HCT116 (cell line): ENCODE data around the gene NFIX. TPM values are rescaled to one million over a fixed set of nuclear protein-coding genes. Genes with fewer than 3 reads are reported as not detected.

Experiments used
- ATAC-seq: fragments of 200-7000 bp; cut with Tn5 transposase; 2 replicates; pipeline ENCODE4 v1.9.1; 2020; ENCODE audit warnings: mild to moderate bottlenecking, moderate library complexity
- BruUV-seq: library from RNA; stranded (reverse); fragments of 400-500 nt; replicated peaks from 2 replicates; lab custom pipeline; 2021; lab: Mats Ljungman, UMichigan
- CTCF ChIA-PET: fragments of 300-600 bp; sonication (Branson Sonifier 250); formaldehyde crosslinking; loops from one replicate; lab custom pipeline; 2021; ENCODE audit warnings: antibody characterized with exemption; lab: Charles Lee
- POLR2A ChIA-PET: fragments of 300-600, 350-600 bp; sonication (Branson Sonifier 250); formaldehyde crosslinking; loops from one replicate; lab custom pipeline; 2021; ENCODE audit warnings: antibody characterized with exemption; lab: Charles Lee
- RAD21 ChIA-PET, 2 experiments: fragments of 300-600 bp; sonication (Branson Sonifier 250); formaldehyde crosslinking; loops; one replicate each; lab custom pipeline; 2023; ENCODE audit warnings: low total read pairs in 2 of 2; ENCODE audit not compliant: uncharacterized antibody in 2 of 2, unreplicated experiment in 2 of 2, low non-redundant PET in 1 of 2; lab: Charles Lee
- DNase-seq: peaks from one replicate; pipeline ENCODE4 v3.0.0-alpha.2; 2010; ENCODE audit warnings: low read depth, low spot score
- H2AFZ ChIP-seq: fragments of 200-600 bp; shearing (Covaris generic), sonication (generic); 2 replicates; pipeline ENCODE4 v1.6.1; 2017; ENCODE audit warnings: low read depth, mixed run types, mixed read lengths, antibody characterized with exemption, low read length; ENCODE audit not compliant: poor library complexity, severe bottlenecking
- H3K27ac ChIP-seq: 2 replicates; pipeline ENCODE4 v1.5.1; 2012; ENCODE audit warnings: low read depth, low read length
- H3K27me3 ChIP-seq: fragments of 200-600 bp; sonication (generic); 2 replicates; pipeline ENCODE4 v1.6.1; 2016; ENCODE audit warnings: mixed run types, low read length, mixed read lengths; ENCODE audit not compliant: insufficient read depth
- H3K36me3 ChIP-seq, 2 experiments: fragments of 200-500 bp in 1 of 2; fragments of 200-600 bp in 1 of 2; sonication (Bioruptor generic) in 1 of 2; sonication (generic) in 1 of 2; 2 replicates each; pipeline versions ENCODE4 v1.5.1 to v1.6.1; 2014 to 2016; ENCODE audit warnings: low read length in 2 of 2, inconsistent platforms in 1 of 2, mixed read lengths in 1 of 2, mixed run types in 1 of 2; ENCODE audit not compliant: insufficient read depth in 2 of 2, control insufficient read depth in 1 of 2
- H3K4me1 ChIP-seq, 2 experiments: fragments of 200-600 bp in 1 of 2; sonication (generic) in 1 of 2; 2 replicates each; pipeline versions ENCODE4 v1.5.1 to v1.6.1; 2012 to 2017; ENCODE audit warnings: low read length in 2 of 2, inconsistent platforms in 1 of 2, mild to moderate bottlenecking in 1 of 2, mixed read lengths in 1 of 2, mixed run types in 1 of 2, moderate library complexity in 1 of 2; ENCODE audit not compliant: insufficient read depth in 2 of 2, control insufficient read depth in 1 of 2
- H3K4me2 ChIP-seq: fragments of 200-600 bp; sonication (generic); 2 replicates; pipeline ENCODE4 v1.6.1; 2017; ENCODE audit warnings: mixed run types, low read length, mixed read lengths
- H3K4me3 ChIP-seq, 2 experiments: fragments of 200-600 bp in 1 of 2; sonication (generic) in 1 of 2; replicated peaks in 1 of 2; 2 replicates each; pipeline ENCODE4 v1.5.1; 2011 to 2016; ENCODE audit warnings: low read length in 2 of 2, control low read depth in 1 of 2, low read depth in 1 of 2, mild to moderate bottlenecking in 1 of 2, mixed read lengths in 1 of 2, mixed run types in 1 of 2
- H3K79me2 ChIP-seq: fragments of 200-600 bp; sonication (generic); 2 replicates; pipeline ENCODE4 v1.6.1; 2017; ENCODE audit warnings: mild to moderate bottlenecking, mixed run types, low read length, moderate library complexity, mixed read lengths; ENCODE audit not compliant: insufficient read depth
- H3K9ac ChIP-seq: fragments of 200-600 bp; sonication (generic); 2 replicates; pipeline ENCODE4 v1.6.1; 2016; ENCODE audit warnings: low read length, mixed read lengths
- H3K9me2 ChIP-seq: fragments of 200-600 bp; sonication (generic), shearing (Covaris generic); 2 replicates; pipeline ENCODE4 v1.6.1; 2017; ENCODE audit warnings: mixed run types, mild to moderate bottlenecking, moderate library complexity; ENCODE audit not compliant: insufficient read depth
- H3K9me3 ChIP-seq, 2 experiments: fragments of 200-500 bp in 1 of 2; fragments of 200-600 bp in 1 of 2; sonication (Bioruptor generic) in 1 of 2; sonication (generic) in 1 of 2; 2 replicates each; pipeline ENCODE4 v1.6.1; 2014 to 2017; ENCODE audit warnings: low read length in 2 of 2, mixed read lengths in 2 of 2, inconsistent platforms in 1 of 2, low read depth in 1 of 2, mild to moderate bottlenecking in 1 of 2, mixed run types in 1 of 2, moderate library complexity in 1 of 2; ENCODE audit not compliant: control insufficient read depth in 1 of 2, insufficient read depth in 1 of 2
- H4K20me1 ChIP-seq: fragments of 200-600 bp; sonication (generic), shearing (Covaris generic); 2 replicates; pipeline ENCODE4 v1.6.1; 2017; ENCODE audit warnings: mixed run types, mild to moderate bottlenecking, moderate library complexity; ENCODE audit not compliant: insufficient read depth
- ATF3 ChIP-seq: IDR thresholded peaks from 2 replicates; pipeline ENCODE4 v1.6.1; 2012
- CEBPB ChIP-seq: IDR thresholded peaks from 2 replicates; pipeline ENCODE4 v1.6.1; 2012; ENCODE audit warnings: low read depth
- ELF1 ChIP-seq: IDR thresholded peaks from 2 replicates; pipeline ENCODE4 v1.6.1; 2012; ENCODE audit warnings: low read depth, borderline replicate concordance
- FOSL1 ChIP-seq: IDR thresholded peaks from 2 replicates; pipeline ENCODE4 v1.6.1; 2012; ENCODE audit warnings: low read depth
- JUND ChIP-seq: IDR thresholded peaks from 2 replicates; pipeline ENCODE4 v1.6.1; 2012
- MAX ChIP-seq: IDR thresholded peaks from 2 replicates; pipeline ENCODE4 v1.6.1; 2012
- POLR2AphosphoS5 ChIP-seq: IDR thresholded peaks from 2 replicates; pipeline ENCODE4 v1.6.1; 2011; ENCODE audit warnings: mild to moderate bottlenecking, low read depth, low read length, moderate library complexity
- RAD21 ChIP-seq: IDR thresholded peaks from 2 replicates; pipeline ENCODE4 v1.6.1; 2012; ENCODE audit warnings: low read depth, mild to moderate bottlenecking
- intact Hi-C: fragments of 100-400 bp; cut with micrococcal nuclease; formaldehyde crosslinking; loops from 2 replicates; pipeline ENCODE4 v1.10.0; 2022
- total RNA-seq: library from RNA; stranded (reverse); gene quantifications from one replicate; pipeline ENCODE4 v1.2.1, GENCODE V29; 2021; ENCODE audit not compliant: unreplicated experiment
- TF ChIP-seq, protein P1 (sequence below): IDR thresholded peaks from 2 replicates; pipeline ENCODE4 v1.6.1; 2011; ENCODE audit warnings: mild to moderate bottlenecking, low read length, moderate library complexity; ENCODE audit not compliant: insufficient replicate concordance; ENCODE audit errors: extremely low read depth
- TF ChIP-seq, protein P2 (sequence below): IDR thresholded peaks from 2 replicates; pipeline ENCODE4 v1.6.1; 2012; ENCODE audit warnings: low read depth

The NFIX gene
- total RNA-seq, 1 experiment from 2014 or later, result 34.8 TPM

- POLR2A ChIA-PET, result no interaction called here
- Histone ChIP-seq H3K27me3 (no peaks in the 10 kb centered on the region), H3K9me2 (no peaks in the 10 kb centered on the region), H3K4me2 (peak overlapping the region; percentile 74; the same call in 1 of the 2 replicates), H3K9ac (no peak overlapping the region), H2AFZ (no peak overlapping the region), H3K9me3 (no peaks in the 10 kb centered on the region), H3K4me1 (peaks cover 4 to 45% of the 10 kb centered on the region in 2 experiments; a peak in 3 of 4 replicates), H3K79me2 (no peaks in the 10 kb centered on the region), H3K36me3 (no peaks in the 10 kb centered on the region), H3K4me3 (no peak overlapping the region), H3K27ac (no peak overlapping the region), H4K20me1 (no peaks in the 10 kb centered on the region)
- ATAC-seq, result no peak
- TF ChIP-seq MAX (no peak), RAD21 (no peak), JUND (no peak), ELF1 (no peak), POLR2AphosphoS5 (no peak), CEBPB (no peak), FOSL1 (no peak), ATF3 (no peak)
- TF ChIP-seq, protein P1, sequence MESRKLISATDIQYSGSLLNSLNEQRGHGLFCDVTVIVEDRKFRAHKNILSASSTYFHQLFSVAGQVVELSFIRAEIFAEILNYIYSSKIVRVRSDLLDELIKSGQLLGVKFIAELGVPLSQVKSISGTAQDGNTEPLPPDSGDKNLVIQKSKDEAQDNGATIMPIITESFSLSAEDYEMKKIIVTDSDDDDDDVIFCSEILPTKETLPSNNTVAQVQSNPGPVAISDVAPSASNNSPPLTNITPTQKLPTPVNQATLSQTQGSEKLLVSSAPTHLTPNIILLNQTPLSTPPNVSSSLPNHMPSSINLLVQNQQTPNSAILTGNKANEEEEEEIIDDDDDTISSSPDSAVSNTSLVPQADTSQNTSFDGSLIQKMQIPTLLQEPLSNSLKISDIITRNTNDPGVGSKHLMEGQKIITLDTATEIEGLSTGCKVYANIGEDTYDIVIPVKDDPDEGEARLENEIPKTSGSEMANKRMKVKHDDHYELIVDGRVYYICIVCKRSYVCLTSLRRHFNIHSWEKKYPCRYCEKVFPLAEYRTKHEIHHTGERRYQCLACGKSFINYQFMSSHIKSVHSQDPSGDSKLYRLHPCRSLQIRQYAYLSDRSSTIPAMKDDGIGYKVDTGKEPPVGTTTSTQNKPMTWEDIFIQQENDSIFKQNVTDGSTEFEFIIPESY, result no peak
- TF ChIP-seq, protein P2, sequence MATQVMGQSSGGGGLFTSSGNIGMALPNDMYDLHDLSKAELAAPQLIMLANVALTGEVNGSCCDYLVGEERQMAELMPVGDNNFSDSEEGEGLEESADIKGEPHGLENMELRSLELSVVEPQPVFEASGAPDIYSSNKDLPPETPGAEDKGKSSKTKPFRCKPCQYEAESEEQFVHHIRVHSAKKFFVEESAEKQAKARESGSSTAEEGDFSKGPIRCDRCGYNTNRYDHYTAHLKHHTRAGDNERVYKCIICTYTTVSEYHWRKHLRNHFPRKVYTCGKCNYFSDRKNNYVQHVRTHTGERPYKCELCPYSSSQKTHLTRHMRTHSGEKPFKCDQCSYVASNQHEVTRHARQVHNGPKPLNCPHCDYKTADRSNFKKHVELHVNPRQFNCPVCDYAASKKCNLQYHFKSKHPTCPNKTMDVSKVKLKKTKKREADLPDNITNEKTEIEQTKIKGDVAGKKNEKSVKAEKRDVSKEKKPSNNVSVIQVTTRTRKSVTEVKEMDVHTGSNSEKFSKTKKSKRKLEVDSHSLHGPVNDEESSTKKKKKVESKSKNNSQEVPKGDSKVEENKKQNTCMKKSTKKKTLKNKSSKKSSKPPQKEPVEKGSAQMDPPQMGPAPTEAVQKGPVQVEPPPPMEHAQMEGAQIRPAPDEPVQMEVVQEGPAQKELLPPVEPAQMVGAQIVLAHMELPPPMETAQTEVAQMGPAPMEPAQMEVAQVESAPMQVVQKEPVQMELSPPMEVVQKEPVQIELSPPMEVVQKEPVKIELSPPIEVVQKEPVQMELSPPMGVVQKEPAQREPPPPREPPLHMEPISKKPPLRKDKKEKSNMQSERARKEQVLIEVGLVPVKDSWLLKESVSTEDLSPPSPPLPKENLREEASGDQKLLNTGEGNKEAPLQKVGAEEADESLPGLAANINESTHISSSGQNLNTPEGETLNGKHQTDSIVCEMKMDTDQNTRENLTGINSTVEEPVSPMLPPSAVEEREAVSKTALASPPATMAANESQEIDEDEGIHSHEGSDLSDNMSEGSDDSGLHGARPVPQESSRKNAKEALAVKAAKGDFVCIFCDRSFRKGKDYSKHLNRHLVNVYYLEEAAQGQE, result no peak
- RAD21 ChIA-PET, result no interaction called here
- no peak for DNase-seq
- no TSS peak for BruUV-seq
- intact Hi-C loops, result no loop called here
- CTCF ChIA-PET, result no interaction called here
Measured at GRCh38 chr19:13099073-13099999, 104.1 kb downstream of the NFIX start.
